K562 (cell line): Measurements from ENCODE around the gene ZSWIM4. TPM values are rescaled to one million over a fixed set of nuclear protein-coding genes. Genes with fewer than 3 reads are reported as not detected.

Source experiments
- ATAC-seq: fragments of 200-7000 bp; cut with Tn5 transposase; 3 replicates; pipeline ENCODE4 v1.9.1; 2020; ENCODE audit warnings: moderate library complexity
- BruUV-seq: library from RNA; stranded (reverse); fragments of 400-500 nt; replicated peaks from 2 replicates; lab custom pipeline; 2021; lab: Mats Ljungman, UMichigan
- CTCF ChIA-PET: fragments of 300-600 bp; formaldehyde crosslinking; extraction: SDS; loops from one replicate; lab custom pipeline; 2021; ENCODE audit warnings: low intra/inter-chr PET ratio; lab: Yijun Ruan, JAX
- POLR2A ChIA-PET: fragments of 300-600, 350-650 bp; sonication (Branson Sonifier 250); formaldehyde crosslinking; extraction: SDS; loops from one replicate; lab custom pipeline; 2021; ENCODE audit warnings: antibody characterized with exemption, inconsistent platforms; lab: Yijun Ruan, JAX
- DNase-seq, 4 experiments: peaks; one replicate each; pipeline versions ENCODE4 v3.0.0 to v3.0.0-alpha.2; 2011 to 2018; ENCODE audit warnings: low spot score in 3 of 4, mixed read lengths in 3 of 4; ENCODE audit errors: extremely low read depth in 1 of 4
- FAIRE-seq: peaks from 2 replicates; lab custom pipeline; 2011; peaks lifted over from hg19 to GRCh38; lab: Jason Lieb, UNC
- H2AFZ ChIP-seq: 2 replicates; pipeline ENCODE4 v1.6.0; 2011; ENCODE audit warnings: low read depth, low read length, control low read depth, inconsistent platforms
- H3K27ac ChIP-seq: fragments of 200-600 bp; 3 replicates; pipeline ENCODE4 v1.8.0; 2011; ENCODE audit warnings: low read depth, mild to moderate bottlenecking, control low read depth, inconsistent platforms, low read length, moderate library complexity, mixed read lengths; ENCODE audit errors: extremely low read depth
- H3K27me3 ChIP-seq, 2 experiments: fragments of 300-600 bp in 1 of 2; 2 replicates in 1 of 2; 3 replicates in 1 of 2; pipeline versions ENCODE4 v1.6.0 to v1.8.0; 2011; ENCODE audit warnings: inconsistent platforms in 2 of 2, low read length in 2 of 2, mild to moderate bottlenecking in 1 of 2, mixed read lengths in 1 of 2, moderate library complexity in 1 of 2; ENCODE audit not compliant: control insufficient read depth in 2 of 2, insufficient read depth in 2 of 2
- H3K36me3 ChIP-seq: fragments of 300-600 bp; 3 replicates; pipeline ENCODE4 v1.8.0; 2011; ENCODE audit warnings: mild to moderate bottlenecking, low read length, inconsistent platforms; ENCODE audit not compliant: control insufficient read depth, insufficient read depth
- H3K4me1 ChIP-seq, 2 experiments: fragments of 200-600 bp in 1 of 2; replicated peaks in 1 of 2; 2 replicates in 1 of 2; 3 replicates in 1 of 2; pipeline versions ENCODE4 v1.5.1 to v1.8.0; 2011; ENCODE audit warnings: inconsistent platforms in 2 of 2, low read length in 2 of 2, mild to moderate bottlenecking in 1 of 2, mixed read lengths in 1 of 2, moderate library complexity in 1 of 2; ENCODE audit not compliant: control insufficient read depth in 2 of 2, insufficient read depth in 2 of 2
- H3K4me2 ChIP-seq: 2 replicates; pipeline ENCODE4 v1.6.1; 2011; ENCODE audit warnings: low read length, control low read depth, inconsistent platforms, mixed read lengths; ENCODE audit not compliant: insufficient read depth
- H3K4me3 ChIP-seq: fragments of 200-600 bp; sonication (generic), shearing (Covaris generic); 2 replicates; pipeline ENCODE4 v1.5.1; 2016; ENCODE audit warnings: control low read depth, inconsistent platforms
- H3K79me2 ChIP-seq: fragments of 200-600 bp; 3 replicates; pipeline ENCODE4 v1.8.0; 2011; ENCODE audit warnings: low read length, inconsistent platforms; ENCODE audit not compliant: control insufficient read depth, insufficient read depth
- H3K9ac ChIP-seq, 2 experiments: 2 replicates each; pipeline versions ENCODE4 v1.6.0 to v1.6.1; 2011; ENCODE audit warnings: low read depth in 2 of 2, low read length in 2 of 2, control low read depth in 1 of 2, inconsistent platforms in 1 of 2, mild to moderate bottlenecking in 1 of 2, mixed read lengths in 1 of 2; ENCODE audit not compliant: insufficient read depth in 1 of 2
- H3K9me1 ChIP-seq: one replicate; pipeline ENCODE4 v1.6.0; 2011; ENCODE audit warnings: inconsistent platforms, mild to moderate bottlenecking, low read length, moderate library complexity; ENCODE audit not compliant: control insufficient read depth, insufficient read depth
- H3K9me3 ChIP-seq: replicated peaks from 2 replicates; pipeline ENCODE4 v1.5.1; 2011; ENCODE audit warnings: low read depth, low read length, inconsistent platforms; ENCODE audit not compliant: control insufficient read depth, insufficient read depth
- H4K20me1 ChIP-seq: replicated peaks from 2 replicates; pipeline ENCODE4 v1.6.1; 2011; ENCODE audit warnings: low read length, inconsistent platforms, mixed read lengths; ENCODE audit not compliant: control insufficient read depth, insufficient read depth
- BCOR ChIP-seq: fragments of 450-650 bp; IDR thresholded peaks from 2 replicates; pipeline ENCODE4 v1.6.1; 2016
- CBX2 ChIP-seq: fragments of 200-600 bp; sonication (generic); IDR thresholded peaks from one replicate; pipeline ENCODE4 v1.6.1; 2012; ENCODE audit warnings: mild to moderate bottlenecking, low read length, inconsistent platforms; ENCODE audit not compliant: insufficient read depth, poor library complexity, severe bottlenecking
- HSF4 ChIP-seq: fragments of 250-450 bp; sonication (Bioruptor Pico); IDR thresholded peaks from 2 replicates; pipeline ENCODE4 v2.1.2; 2022; ENCODE audit warnings: mild to moderate bottlenecking, moderate library complexity, borderline replicate concordance
- IRF2 ChIP-seq: sonication (generic); formaldehyde crosslinking; IDR thresholded peaks from 2 replicates; pipeline ENCODE4 v1.8.1; 2022; ENCODE audit warnings: mild to moderate bottlenecking, missing genetic modification reagents
- KLF6 ChIP-seq: fragments of 250-450 bp; sonication (Bioruptor Pico); IDR thresholded peaks from 2 replicates; pipeline ENCODE4 v1.4.0; 2020; ENCODE audit warnings: mild to moderate bottlenecking, moderate library complexity, borderline replicate concordance
- MED1 ChIP-seq: sonication (generic); formaldehyde crosslinking; IDR thresholded peaks from 2 replicates; pipeline ENCODE4 v1.8.1; 2023; ENCODE audit warnings: missing genetic modification reagents, borderline replicate concordance
- NR2C1 ChIP-seq, 2 experiments: fragments of 450-650 bp; IDR thresholded peaks; 2 replicates each; pipeline ENCODE4 v1.6.1; 2017; ENCODE audit warnings: mild to moderate bottlenecking in 2 of 2, antibody characterized with exemption in 1 of 2, inconsistent platforms in 1 of 2, missing compliant biosample characterization in 1 of 2, missing genetic modification characterization in 1 of 2
- POLR2H ChIP-seq: IDR thresholded peaks from 2 replicates; pipeline ENCODE4 v1.6.1; 2016; ENCODE audit warnings: missing genetic modification characterization, low read depth, mild to moderate bottlenecking, control low read depth, missing compliant biosample characterization, moderate library complexity
- RCOR1 ChIP-seq, 2 experiments: IDR thresholded peaks; 2 replicates each; pipeline ENCODE4 v1.6.1; 2012; ENCODE audit warnings: low read depth in 2 of 2, low read length in 2 of 2, borderline replicate concordance in 1 of 2, improper control_type of control experiment in 1 of 2
- RHOXF2B ChIP-seq: fragments of 250-450 bp; sonication (Bioruptor Pico); conservative IDR thresholded peaks from 2 replicates; pipeline ENCODE4 v1.5.1; 2021
- SMC3 ChIP-seq: conservative IDR thresholded peaks from 2 replicates; pipeline ENCODE4 v1.6.1; 2011; ENCODE audit warnings: low read depth, low read length, improper control_type of control experiment; ENCODE audit not compliant: insufficient read depth
- TCF15 ChIP-seq: fragments of 250-450 bp; sonication (Bioruptor Pico); IDR thresholded peaks from 2 replicates; pipeline ENCODE4 v1.8.0; 2022; ENCODE audit warnings: moderate library complexity, mild to moderate bottlenecking, inconsistent platforms
- THAP12 ChIP-seq: fragments of 250-450 bp; sonication (Bioruptor Pico); IDR thresholded peaks from 2 replicates; pipeline ENCODE4 v1.9.0; 2021; ENCODE audit warnings: mild to moderate bottlenecking, inconsistent platforms
- ZFP36 ChIP-seq: fragments of 150-350 bp; IDR thresholded peaks from 2 replicates; pipeline ENCODE4 v1.6.1; 2018; ENCODE audit warnings: low read length, low read depth; ENCODE audit not compliant: partially characterized antibody
- ZNF695 ChIP-seq: fragments of 450-650 bp; formaldehyde crosslinking; IDR thresholded peaks from 2 replicates; pipeline ENCODE4 v1.4.0; 2020; ENCODE audit warnings: mild to moderate bottlenecking, moderate library complexity
- WGBS: fragments of 100-300 bp; shearing (Covaris generic); methylation state at CpG from one replicate; pipeline ENCODE4 v1.1.6; 2016; ENCODE audit warnings: low coverage, mixed read lengths; ENCODE audit not compliant: insufficient coverage; ENCODE audit errors: missing lambda C conversion rate; 5-methylcytosine and 5-hydroxymethylcytosine counted together
- in situ Hi-C: fragments of 300-500 bp; cut with MboI; formaldehyde crosslinking; loops from 4 replicates; pipeline ENCODE4 v1.15.0; 2018; ENCODE audit warnings: inconsistent platforms, mixed read lengths
- intact Hi-C: fragments of 100-400 bp; cut with micrococcal nuclease; formaldehyde crosslinking; loops from 2 replicates; pipeline ENCODE4 v1.14.2; 2022
- polyA plus RNA-seq, 8 experiments: library from polyadenylated mRNA; depleted of rRNA in 4 of 8; stranded (reverse) in 5 of 8; unstranded in 3 of 8; fragments of >200 nt; fragmentation: Nextera tagmentation in 2 of 8; fragmentation: Illumina TruSeq in 1 of 8; extraction: Ambion mirVana in 2 of 8; extraction: Trizol in 1 of 8; gene quantifications; 2 replicates each; pipeline versions ENCODE4 v1.2.1 to v1.2.3, GENCODE V29; 2011 to 2014; ENCODE audit warnings: inconsistent platforms in 1 of 8, missing spikeins in 1 of 8
- total RNA-seq, 7 experiments: library from RNA; depleted of rRNA in 6 of 7; stranded (reverse); fragments of >200 nt in 6 of 7; fragmentation: Illumina TruSeq in 2 of 7; extraction: Trizol in 2 of 7; gene quantifications; 2 replicates each; pipeline versions ENCODE4 v1.2.1 to v1.2.3, GENCODE V29; 2011 to 2021; ENCODE audit warnings: low replicate concordance in 1 of 7
- TF ChIP-seq, protein P1 (sequence below), 3 experiments: IDR thresholded peaks in 2 of 3; conservative IDR thresholded peaks in 1 of 3; 2 replicates each; pipeline ENCODE4 v1.5.1; 2011 to 2012; ENCODE audit warnings: low read length in 3 of 3, mild to moderate bottlenecking in 3 of 3, control low read depth in 2 of 3, improper control_type of control experiment in 1 of 3, inconsistent platforms in 1 of 3, low read depth in 1 of 3, mixed read lengths in 1 of 3, moderate library complexity in 1 of 3; ENCODE audit not compliant: insufficient read depth in 2 of 3
- TF ChIP-seq, protein P2 (sequence below): sonication (generic); formaldehyde crosslinking; IDR thresholded peaks from 2 replicates; pipeline ENCODE4 v1.8.0; 2022; ENCODE audit warnings: mild to moderate bottlenecking, missing genetic modification reagents

Gene ZSWIM4
- total and polyA plus RNA-seq, 9 of the 15 experiments (the other 6 are each of a cell fraction or from before 2014, with no cell fraction given) = 0.25 to 3.7 (median 0.79) TPM; not detected in 2

- no peak for FAIRE-seq
- TF ChIP-seq CBX2 = no peak
- no peak for TF ChIP-seq THAP12 (CRISPR knock-in tag)
- TF ChIP-seq IRF2 = no peak
- TF ChIP-seq TCF15 = no peak
- TF ChIP-seq SMC3 = no peak
- TF ChIP-seq HSF4 (CRISPR knock-in tag) = no peak
- TF ChIP-seq, protein P1, sequence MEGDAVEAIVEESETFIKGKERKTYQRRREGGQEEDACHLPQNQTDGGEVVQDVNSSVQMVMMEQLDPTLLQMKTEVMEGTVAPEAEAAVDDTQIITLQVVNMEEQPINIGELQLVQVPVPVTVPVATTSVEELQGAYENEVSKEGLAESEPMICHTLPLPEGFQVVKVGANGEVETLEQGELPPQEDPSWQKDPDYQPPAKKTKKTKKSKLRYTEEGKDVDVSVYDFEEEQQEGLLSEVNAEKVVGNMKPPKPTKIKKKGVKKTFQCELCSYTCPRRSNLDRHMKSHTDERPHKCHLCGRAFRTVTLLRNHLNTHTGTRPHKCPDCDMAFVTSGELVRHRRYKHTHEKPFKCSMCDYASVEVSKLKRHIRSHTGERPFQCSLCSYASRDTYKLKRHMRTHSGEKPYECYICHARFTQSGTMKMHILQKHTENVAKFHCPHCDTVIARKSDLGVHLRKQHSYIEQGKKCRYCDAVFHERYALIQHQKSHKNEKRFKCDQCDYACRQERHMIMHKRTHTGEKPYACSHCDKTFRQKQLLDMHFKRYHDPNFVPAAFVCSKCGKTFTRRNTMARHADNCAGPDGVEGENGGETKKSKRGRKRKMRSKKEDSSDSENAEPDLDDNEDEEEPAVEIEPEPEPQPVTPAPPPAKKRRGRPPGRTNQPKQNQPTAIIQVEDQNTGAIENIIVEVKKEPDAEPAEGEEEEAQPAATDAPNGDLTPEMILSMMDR (IDR thresholded peaks at IDR 0.05 in 2 of 3, conservative IDR thresholded peaks at IDR 0.05 in 1 of 3; ENCODE audit: insufficient read depth in 2 of 3, low read depth in 1 of 3, low read length in 3 of 3) = no peak
- no peak for TF ChIP-seq RHOXF2B (CRISPR knock-in tag)
- TF ChIP-seq ZFP36 = peak; percentile 97
- peak in 1 of 2 experiments; percentile 18; a peak in 1 of 4 replicates for TF ChIP-seq RCOR1 (IDR thresholded peaks at IDR 0.05; ENCODE audit: borderline replicate concordance in 1 of 2, low read depth in 2 of 2, low read length in 2 of 2)
- TF ChIP-seq ZNF695 (CRISPR knock-in tag) = no peak
- TF ChIP-seq, protein P2, sequence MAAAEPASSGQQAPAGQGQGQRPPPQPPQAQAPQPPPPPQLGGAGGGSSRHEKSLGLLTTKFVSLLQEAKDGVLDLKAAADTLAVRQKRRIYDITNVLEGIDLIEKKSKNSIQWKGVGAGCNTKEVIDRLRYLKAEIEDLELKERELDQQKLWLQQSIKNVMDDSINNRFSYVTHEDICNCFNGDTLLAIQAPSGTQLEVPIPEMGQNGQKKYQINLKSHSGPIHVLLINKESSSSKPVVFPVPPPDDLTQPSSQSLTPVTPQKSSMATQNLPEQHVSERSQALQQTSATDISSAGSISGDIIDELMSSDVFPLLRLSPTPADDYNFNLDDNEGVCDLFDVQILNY = no peak
- no peak for TF ChIP-seq MED1 (CRISPR knock-in tag)
- TF ChIP-seq NR2C1 (IDR thresholded peaks at IDR 0.05) = no peak
- TF ChIP-seq NR2C1 (tag; IDR thresholded peaks at IDR 0.05) = no peak
- no peak for TF ChIP-seq POLR2H (tag)
- TF ChIP-seq KLF6 (CRISPR knock-in tag) = no peak
- peak; percentile 78 for TF ChIP-seq BCOR
Measured at GRCh38 chr19:13763265-13763664, 32.0 kb upstream of the ZSWIM4 start.

More at GRCh38 chr19:13763265-13763664, 32.0 kb upstream of the ZSWIM4 start:
- Histone ChIP-seq H2AFZ (no peak overlapping the region), H3K9me3 (no peaks in the 10 kb centered on the region), H3K4me3 (no peak overlapping the region), H4K20me1 (no peaks in the 10 kb centered on the region), H3K9me1 (no peaks in the 10 kb centered on the region), H3K36me3 (peaks cover 58% of the 10 kb centered on the region; the same call in 1 of the 3 replicates), H3K79me2 (peaks cover 28% of the 10 kb centered on the region), H3K27me3 (no peaks in the 10 kb centered on the region), H3K4me2 (peak overlapping the region; percentile 99), H3K4me1 (peaks cover 7 to 43% of the 10 kb centered on the region in 2 experiments; a peak in 3 of 5 replicates), H3K27ac (no peak overlapping the region), H3K9ac (peak overlapping the region in 1 of 2 experiments; percentile 14; a peak in 1 of 4 replicates)
- ChIA-PET CTCF (no interaction called here), POLR2A (no interaction called here)
- WGBS = 94% methylated on average over 2 of the region's 3 CpGs
- in situ Hi-C loops (no loop called here), intact Hi-C loops (no loop called here)
- no peak for ATAC-seq
- DNase-seq = no peak
- BruUV-seq = no TSS peak
